ENCODE measurements around the gene MAPK11.

The MAPK11 gene

DNA sequence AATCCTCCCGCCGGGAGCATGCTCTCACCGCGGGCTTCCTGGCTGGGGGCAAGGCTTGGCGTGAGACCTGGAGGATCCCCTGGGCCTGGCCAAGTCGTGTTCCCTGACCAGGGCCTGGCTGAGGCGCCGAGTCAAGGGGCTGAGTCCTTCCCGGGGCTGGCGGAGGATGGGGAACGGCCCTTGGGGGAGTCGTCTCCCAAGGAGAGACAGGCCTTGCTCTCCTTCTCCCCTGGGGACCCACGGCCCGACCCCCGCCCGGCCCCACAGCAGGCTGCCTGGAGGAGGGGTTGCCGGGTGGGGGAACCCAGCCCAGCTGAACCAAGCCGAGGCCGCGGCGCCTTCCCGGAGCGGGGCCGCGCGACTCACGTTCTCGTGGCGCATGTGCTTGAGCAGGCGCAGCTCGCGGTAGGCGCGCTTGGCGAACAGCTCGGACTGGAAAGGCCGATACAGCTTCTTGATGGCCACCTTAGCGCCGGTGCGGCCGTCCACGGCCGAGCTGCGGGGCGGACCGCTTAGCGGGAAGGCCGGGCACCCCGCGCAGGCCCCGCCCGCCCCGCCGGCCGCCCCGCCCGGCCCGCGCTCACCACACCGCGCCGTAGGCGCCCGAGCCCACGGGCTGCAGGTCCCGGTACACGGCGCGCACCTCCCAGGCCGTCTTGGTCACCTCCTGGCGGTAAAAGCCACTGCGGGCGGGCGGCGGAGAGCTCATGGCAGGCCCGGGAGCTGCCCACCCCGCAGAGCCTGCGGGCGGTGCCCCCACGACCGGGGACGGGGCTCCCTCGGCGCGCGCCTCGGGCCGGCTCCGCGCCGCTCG lies 9.2 kb downstream of the MAPK11 start:
- peak; percentile 76 for DNase-seq (ENCODE audit: low read depth)

DNA sequence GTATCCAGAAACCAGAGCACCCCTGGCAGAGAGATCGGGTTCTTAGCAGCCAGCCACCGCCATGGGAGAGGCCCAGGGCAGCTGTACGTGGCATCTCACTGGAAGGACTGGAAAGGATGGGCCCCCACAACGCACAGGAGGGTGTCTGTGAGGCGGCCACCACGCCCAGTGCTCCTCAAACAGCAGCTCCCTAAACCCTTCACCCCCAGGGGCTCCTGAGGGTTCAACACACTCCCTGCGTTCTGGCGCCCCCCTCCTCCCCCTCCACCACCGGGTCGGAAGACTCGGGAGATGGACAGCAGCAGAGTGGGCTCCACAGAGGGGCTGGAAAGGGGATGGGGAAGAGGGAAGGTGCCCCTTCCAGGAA lies 9.8 kb downstream of the MAPK11 start:
- peak; percentile 48 for DNase-seq (ENCODE audit: low read depth)

DNA sequence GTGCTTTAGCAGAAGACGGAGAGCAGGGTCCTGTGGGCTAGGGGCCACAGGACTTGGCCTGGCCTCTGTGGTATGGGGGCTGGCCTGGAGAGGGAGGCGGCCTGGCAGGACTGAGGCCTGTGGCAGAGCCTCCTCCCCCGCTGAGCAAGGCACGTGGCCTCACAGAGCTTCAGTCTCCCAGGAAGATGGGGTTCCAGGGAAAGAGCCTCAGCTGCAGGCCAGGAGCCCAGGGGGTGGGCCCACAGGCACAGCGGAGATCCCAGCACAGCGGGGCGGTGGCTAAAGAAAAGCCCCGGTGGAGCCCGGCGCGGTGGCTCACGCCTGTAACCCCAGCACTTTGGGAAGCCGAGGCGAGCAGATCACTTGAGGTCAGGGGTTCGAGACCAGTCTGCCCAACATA lies 10.9 kb downstream of the MAPK11 start:
- no peak for DNase-seq (ENCODE audit: low read depth)

DNA sequence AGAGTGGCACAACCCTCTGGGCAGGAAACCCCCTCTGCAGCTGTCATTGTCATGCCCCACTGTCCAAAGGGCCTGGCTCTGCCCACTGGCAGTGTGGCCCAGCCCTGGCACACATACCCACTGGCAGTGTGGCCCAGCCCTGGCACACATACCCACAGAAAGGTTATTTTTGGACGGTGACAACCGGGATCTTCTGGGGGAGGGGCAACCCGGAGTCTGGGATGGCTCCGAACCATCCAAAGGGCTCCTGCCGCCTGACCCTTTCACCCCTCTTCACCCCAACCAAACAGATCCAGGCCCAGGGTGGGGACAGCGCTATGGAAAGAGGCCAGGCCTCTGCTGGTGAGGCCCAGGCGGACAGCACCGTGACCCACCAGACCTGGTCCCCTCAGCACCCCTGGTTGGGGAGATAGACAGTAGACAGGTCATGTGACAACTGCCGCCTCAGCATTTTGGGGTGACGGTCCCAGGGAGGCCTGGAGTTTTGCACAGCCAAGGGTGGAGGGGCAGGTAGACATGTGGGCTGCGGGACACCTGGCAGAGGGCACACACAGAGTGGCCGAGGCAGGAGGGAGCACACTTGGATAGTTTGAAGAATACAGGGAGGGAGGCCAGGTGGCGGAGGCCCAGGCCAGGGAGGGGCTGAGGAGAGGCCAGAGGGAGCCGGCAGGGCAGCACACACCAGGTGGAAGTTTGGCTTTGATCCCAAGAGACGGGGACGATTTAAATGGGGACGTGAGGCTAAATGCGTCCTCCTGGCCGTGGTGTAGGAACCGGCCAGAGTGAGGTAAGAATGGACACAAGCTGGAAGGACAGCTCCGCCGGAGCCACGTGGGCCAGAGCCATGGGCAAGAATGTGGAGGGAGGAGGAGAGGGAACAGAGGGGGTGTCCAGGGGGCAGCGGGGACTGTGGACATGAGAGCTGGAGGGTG lies 11.6 kb downstream of the MAPK11 start:
- no peak for DNase-seq (ENCODE audit: low read depth)

DNA sequence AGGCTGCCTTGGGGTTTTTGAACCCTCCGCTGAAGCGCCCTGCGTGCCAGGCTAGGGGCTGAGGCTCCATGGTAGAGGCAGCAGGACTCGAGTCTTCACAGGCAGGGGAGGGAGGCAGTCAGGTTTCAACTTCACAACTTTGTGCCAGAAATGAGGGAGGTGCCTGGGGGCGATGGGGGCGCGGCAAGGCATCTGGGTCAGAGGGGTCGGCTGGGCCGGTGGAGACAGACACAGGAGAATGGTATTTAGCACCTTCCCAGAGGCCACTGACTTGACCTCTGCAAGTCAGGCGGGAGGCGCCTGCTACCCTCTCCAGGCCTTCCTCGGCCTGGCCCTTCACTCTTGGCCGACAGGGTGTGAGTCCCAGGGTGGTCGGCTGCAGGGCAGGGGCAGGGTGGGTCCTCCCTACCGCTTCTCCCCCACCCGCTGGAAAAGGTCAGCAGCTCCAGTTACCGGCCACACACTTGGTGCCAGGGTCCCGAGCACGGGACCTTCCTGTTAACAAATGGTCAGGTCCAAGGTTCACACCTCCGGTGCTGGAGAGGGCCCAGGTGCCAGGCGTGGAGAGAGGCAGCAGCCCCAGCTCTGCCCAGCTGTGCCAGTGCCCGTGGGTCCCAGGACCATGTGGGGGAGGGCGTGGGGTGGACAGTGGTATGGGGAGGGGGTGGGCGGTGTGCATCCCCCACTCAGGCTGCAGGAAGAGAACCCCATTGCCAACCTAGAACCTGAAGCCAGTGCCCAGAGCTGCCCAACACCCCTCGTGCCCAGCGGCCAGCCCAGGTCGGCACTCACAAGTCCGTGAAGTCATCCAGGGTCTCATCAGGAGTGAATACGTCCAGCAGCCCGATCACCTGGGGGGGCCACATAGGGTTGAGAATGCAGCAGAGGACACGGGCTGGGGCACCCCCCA lies 12.5 kb downstream of the MAPK11 start:
- DNase-seq (ENCODE audit: low read depth): no peak

DNA sequence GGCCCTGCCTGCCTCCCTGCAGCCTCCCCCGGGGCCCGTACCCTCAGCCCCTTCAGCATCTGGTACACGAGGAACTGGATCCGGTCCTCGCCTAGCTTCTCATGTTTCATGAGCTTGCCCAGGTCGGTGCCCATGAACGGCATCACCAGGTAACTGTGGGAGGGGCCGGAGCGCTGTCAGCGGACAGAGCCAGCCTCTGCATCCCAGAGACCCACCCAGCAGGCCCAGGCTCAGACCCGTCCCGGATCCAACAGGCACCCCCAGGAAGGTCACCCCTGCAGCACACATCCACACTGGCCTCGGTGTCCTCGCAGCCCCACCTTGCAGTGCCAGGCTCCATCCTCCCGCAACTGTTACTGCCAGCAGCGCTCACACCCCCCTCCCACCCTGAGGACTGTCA lies 13.1 kb downstream of the MAPK11 start:
- DNase-seq (ENCODE audit: low read depth): no peak

DNA sequence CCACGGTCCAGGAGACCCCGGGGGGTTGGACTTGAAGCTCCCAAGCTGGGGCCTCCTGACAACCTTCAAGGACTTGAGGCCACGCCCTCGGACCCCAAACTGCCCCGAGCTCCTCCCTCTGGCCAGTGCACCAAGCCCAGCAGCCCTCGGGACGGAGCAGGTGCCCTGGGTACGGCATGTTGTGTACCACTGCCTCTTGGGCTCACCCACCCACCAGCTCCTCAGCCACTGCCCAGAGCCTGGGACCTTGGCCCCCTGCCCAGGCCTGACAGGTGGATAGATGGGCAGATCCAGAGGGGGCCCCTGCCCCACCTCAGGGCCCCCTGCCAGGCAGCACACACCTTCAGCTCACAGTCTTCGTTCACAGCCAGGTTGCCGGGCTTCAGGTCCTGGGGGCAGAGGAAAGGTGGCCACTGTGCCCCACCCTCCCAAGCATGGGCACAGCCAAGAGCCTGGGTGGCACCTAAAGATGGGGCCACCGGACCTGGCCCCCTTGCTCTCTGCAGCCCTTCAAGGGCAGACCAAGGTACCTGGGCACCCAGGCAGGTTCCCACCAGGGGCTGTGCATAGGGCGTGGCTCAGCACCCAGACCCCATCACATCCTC lies 13.8 kb downstream of the MAPK11 start:
- no peak for DNase-seq (ENCODE audit: low read depth)

DNA sequence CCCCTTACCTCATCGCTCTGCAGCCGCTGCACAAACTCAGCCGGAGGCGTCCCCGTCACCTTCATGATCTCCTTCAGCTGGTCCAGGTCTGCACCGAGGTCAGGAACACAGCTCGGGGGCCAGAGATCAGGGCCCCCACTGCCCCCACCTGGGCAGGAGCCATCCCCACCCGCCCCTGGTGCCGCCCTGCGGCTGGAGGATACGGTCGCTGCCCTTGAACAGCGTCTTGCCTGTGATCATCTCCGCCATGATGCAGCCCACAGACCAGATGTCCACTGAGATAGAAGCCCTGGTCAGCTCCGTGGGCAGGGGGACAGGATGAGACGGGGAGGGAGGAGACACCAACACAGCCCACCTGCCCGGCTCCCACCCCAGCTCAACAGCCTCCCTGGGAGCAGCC lies 14.6 kb downstream of the MAPK11 start:
- no peak for DNase-seq (ENCODE audit: low read depth)

DNA sequence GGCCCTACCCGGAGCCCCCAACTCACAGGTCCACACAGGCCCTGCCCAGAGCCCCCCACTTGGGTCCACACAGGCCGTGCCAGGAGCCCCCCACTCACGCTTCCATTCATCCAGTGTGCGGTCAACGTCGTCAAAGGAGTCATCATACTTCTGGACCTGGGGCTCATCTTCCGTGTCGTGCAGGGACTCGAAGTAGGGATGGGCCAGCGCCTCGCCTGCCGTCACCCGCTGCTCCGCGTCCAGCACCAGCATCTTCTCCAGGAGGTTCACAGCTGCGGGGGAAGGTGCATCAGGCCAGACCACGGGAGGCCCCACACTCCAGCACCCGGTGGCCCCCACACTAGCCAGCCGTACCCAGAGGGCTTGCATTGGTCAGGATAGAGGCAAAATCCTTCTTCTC lies 15.1 kb downstream of the MAPK11 start:
- no peak for DNase-seq (ENCODE audit: low read depth)

DNA sequence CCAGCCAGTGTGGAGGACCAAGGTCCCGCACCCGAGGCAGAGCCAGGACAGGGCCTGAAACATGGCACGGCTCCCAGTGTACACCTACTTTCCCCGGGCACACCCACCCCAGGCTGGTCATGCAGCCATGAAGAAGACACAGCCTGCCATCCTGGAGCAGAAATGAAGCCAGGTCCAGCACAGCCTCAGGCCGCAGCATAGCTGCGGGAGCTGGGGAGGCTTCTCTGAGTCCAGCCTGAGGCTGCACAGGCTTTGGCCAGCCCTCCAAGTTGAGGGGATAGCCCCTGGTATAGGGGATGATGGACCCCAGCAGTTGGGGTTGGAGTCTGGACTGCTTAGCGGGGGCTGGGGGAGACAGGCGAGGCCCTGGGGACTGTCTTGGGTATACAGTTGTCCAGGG lies 16.2 kb downstream of the MAPK11 start:
- DNase-seq (ENCODE audit: low read depth): no peak

DNA sequence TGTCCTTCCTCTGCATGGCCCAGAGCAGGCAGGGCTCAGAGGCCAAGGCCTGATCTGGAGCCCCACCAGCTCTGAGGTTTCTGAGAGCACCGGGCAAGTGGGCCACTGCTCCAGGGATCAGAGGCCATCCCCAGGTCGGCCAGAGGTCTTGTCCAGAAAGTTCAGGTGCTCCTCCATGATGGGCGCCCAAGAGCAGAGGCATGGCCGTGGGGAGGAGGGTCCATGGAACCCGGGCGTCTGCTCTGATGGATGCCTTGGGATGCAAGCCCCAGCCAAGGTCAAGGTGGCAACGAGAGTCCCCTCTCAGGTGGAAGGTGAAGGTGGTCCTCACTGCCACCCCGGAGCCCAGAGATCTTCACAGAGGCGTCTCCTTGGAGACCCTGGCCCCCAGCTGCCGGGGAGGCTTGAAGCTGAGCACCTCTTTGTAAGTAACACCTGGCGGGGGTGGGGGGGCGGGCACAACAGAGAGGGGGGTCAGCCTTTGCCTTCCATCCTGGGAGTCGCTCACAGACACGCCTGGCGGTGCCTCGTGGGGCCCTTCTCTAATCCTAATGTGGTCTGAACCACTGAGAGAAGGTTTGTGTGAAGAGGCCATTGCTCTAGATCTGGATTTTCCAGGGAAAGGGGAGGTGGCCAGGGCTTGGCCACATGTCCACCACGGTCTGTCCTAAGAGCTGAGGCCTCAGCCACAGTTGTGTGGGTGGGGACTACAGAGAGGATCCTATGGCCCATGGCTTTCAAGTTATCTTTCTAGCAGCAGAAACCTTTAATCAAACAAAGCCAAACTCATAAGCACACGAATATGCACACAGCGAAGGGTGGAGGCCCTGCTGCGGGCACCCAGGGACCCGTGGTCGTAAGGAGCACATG lies 16.9 kb downstream of the MAPK11 start:
- DNase-seq (ENCODE audit: low read depth): no peak

DNA sequence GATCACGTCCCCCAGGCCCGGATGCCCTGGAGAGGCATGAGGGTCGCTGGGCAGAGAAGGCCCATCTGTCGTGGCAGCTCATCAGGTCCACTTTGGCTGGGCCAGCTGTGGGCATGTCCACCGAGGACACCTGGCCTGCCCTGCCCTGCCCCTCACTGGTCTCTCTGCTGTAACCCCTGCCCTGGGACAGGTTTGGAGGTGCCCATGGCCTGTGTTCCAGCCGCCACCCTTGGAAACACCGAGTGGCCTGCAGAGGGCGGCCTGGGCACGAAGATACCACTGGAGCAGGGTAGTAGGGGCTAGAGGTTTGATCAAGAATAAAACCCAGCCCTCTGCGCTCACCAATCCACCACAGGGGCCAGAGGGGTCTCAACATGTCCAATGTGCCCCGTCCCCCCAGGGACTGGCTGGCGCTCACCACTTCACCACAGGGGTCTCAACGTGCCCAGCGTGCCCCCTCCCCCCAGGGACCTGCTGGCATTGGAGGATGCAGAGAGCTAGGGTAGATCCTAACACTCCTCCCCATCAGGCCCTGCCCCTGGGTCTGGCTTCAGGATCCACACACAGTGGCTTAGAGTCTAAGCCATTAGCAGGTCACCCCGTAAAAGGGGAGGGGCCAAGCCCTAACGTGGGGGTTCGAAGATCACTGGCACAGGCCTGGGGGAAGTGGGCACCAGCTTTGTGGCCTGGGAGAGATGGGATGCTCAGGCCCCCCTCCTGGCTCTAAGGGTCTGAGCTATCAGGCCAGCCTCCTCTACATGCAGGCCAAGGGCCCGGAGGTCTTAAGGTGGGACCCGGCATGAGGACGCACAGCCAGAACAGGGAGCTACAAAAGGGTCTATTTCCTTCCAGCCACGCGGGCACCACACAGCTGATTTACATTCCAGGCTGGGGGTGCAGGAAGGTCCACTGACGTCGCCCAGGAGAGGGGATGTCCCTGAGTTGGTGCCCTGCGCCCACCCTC lies 17.8 kb downstream of the MAPK11 start:
- DNase-seq (ENCODE audit: low read depth): peak; percentile 76

DNA sequence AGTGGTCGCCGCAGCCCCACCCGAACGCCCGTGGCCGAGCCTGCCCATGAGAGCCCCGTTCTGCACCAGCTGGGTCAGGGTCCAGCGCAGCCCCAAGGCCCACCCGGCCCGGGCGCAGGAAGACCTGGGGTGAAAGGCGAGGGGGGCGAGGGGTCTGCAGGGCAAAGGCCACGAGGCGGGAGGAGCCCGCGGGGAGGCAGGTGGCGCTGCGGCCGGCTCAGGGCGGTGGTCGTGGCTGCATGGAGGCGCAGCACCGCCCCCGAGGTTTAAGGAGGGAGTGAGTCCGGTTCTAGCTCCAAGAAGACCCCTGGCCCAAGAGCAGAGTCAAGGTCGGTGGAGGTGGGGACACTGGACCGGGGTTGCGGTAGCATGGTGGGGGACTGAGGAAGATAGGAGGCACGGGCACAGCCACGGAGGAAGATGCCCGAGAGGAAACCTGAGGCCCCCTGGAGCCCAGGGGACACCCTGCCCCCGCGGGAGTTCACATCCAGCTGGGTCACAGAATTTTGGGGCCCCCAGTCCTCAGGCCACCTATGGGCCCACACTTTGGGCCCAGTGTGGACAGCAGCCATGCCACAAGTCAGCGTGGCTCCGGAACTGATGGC lies 18.6 kb downstream of the MAPK11 start:
- no peak for DNase-seq (ENCODE audit: low read depth)

DNA sequence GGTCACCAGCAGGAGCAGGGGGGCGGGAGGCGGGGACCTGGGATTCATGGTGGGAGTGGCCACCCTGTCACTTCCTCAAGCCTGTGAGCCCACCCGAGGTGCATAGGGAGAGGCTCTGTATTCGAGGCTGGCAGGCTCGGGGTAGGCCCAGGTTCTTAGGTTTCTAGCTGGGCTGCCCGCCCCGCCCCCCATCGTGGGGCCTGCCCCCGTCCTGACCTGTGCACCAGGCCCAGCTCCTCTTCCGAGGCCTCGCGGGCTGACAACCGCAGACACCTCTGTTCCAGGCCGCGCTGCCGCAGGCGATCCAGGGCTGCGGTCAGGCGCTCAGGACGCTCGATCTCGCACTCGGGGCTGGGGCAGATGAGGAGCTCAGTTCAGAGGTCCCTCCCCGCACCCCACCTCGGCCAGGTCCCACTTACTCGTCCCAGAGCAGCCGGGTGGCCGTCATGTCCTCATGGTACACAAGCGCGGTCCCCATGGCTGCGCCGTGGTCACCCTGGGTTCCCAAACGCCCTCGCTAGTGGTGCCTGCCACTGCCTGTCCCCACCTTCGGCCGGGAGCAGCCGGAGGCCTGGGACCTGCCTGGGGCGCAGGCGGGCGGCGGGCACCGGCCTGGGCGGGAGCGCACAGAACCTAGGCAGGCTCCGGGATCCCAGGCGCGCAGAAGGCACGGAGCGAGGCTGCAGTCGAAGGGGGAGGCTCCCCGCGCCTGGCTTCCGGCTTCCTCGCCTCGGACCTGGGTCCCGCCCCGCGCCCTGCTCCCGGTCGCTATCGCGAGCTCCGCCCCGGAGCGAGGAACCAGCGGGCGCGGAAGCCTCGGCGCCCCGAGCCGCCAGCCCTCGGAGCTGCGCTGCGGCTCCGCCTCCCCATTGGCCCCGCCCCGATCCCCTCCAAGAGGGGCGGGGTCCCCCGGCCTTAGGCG lies 19.4 kb downstream of the MAPK11 start, which contains the start of gene HDAC10:
Gene HDAC10, minus strand, starts transcription at position 711 of the 922 bp plus-strand sequence. Its CDS starts 233 bp downstream, at position 478.
- peak; percentile 87 for DNase-seq (ENCODE audit: low read depth)

DNA sequence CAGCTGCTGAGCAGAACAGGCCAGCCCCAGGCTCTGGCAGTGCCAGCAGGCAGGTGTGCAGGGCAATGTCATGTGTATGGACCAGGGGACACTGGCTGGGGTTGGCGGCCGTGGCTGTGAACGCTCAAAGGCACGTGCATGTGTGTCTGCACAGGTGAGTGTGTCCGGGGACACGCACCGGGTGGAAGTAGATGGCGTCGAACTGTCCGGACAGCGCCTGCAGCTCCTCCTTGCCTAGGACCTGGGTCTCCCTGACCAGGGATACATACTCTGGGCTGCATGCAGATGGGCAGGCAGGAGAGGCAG lies 20.0 kb downstream of the MAPK11 start:
- DNase-seq (ENCODE audit: low read depth): no peak

DNA sequence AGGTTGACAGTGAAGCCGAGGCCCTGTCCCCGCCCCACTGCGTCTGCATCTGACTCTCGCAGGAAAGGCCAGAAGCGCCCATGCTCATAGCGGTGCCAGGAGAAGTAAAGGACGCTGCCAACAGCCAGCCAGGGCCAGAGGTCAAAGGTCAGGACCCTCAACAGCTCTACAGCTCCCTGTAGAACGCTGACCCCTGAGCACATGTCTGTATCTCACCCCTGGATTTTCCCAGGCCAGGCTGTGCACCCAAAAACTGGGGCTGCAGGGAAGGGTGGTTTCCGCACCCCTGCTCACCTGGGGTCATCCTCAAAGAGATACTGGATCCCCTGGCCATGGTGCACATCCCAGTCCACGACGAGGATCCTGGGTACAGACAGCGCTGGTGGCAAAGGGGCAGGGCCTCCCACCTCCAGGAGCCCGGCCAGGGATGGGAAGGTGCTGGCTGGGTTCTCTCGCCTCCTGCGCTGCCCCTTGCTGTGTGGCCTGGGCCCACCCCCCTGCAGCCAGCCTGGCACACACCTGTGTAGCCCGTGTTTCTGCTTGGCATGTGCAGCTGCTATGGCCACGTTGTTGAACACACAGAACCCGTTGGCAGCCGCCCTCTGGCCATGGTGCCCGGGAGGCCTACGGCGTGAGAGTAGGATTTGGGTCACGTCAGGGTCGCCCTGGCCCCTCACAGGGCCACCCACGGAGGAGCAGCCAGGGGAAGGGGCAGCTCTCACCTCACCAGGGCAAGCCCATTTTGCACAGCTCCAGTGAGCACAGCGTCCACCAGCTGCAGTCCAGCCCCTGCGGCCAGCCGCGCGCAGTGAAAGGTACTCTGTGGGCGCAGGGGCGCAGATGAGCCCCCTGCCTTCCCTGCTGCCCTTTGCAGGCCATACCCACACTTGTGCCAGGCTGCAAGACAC lies 20.6 kb downstream of the MAPK11 start:
- no peak for DNase-seq (ENCODE audit: low read depth)

Measured in ELR (cell line).